HepG2 (cell line): Measurements from ENCODE around the gene STAC.

Experiments used
- ARNT ChIP-seq: fragments of 450-650 bp; IDR thresholded peaks from 2 replicates; pipeline ENCODE4 v1.6.1; 2017
- CHD4 ChIP-seq: fragments of 200-600 bp; sonication (generic); IDR thresholded peaks from 2 replicates; pipeline ENCODE4 v1.7.0; 2017; ENCODE audit warnings: mild to moderate bottlenecking, low read length, borderline replicate concordance
- EZH2 ChIP-seq: conservative IDR thresholded peaks from 2 replicates; pipeline ENCODE4 v1.6.1; 2012; ENCODE audit warnings: mild to moderate bottlenecking, low read depth, low read length, moderate library complexity
- POLR2A ChIP-seq, 2 experiments: IDR thresholded peaks; 2 replicates each; pipeline ENCODE4 v1.6.1; 2011; ENCODE audit warnings: low read depth in 2 of 2, low read length in 2 of 2, mild to moderate bottlenecking in 1 of 2, moderate library complexity in 1 of 2; ENCODE audit not compliant: insufficient read depth in 1 of 2
- SALL2 ChIP-seq: sonication (generic); formaldehyde crosslinking; IDR thresholded peaks from 2 replicates; pipeline ENCODE4 v1.8.1; 2023; ENCODE audit warnings: mild to moderate bottlenecking, missing genetic modification reagents, inconsistent platforms
- SOX13 ChIP-seq, 3 experiments: fragments of 450-650 bp in 1 of 3; sonication (generic) in 1 of 3; formaldehyde crosslinking in 1 of 3; IDR thresholded peaks in 2 of 3; conservative IDR thresholded peaks in 1 of 3; 2 replicates each; pipeline versions ENCODE4 v1.5.0 to v1.6.1; 2016 to 2020; ENCODE audit warnings: antibody characterized with exemption in 1 of 3, mild to moderate bottlenecking in 1 of 3, missing compliant biosample characterization in 1 of 3, missing genetic modification reagents in 1 of 3, moderate library complexity in 1 of 3
- TF ChIP-seq, protein P1 (sequence below): fragments of 450-650 bp; IDR thresholded peaks from 2 replicates; pipeline ENCODE4 v1.6.1; 2016
- TF ChIP-seq, protein P2 (sequence below): sonication (generic); formaldehyde crosslinking; IDR thresholded peaks from 2 replicates; pipeline ENCODE4 v1.4.0; 2020; ENCODE audit warnings: missing genetic modification reagents

DNA sequence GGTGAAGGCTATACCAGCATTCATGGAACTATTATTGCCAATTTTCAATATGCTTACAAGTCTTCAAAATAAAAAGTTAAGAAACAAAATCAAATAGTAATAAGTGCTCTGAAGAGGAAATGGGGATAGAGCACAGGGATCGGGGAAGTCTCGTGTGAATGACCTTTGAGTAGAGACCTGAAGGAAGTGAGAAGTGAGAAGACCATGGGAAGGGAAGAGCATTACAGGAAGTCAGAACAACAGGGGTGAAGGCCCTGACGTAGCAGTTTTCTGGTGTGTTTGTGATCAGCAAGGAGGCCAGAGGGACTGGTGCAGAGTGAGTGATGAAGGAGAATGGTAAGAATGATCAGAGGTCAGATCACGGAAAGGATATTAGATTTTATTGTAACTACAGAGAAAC is 48.1 kb downstream of the STAC start:
- no peak for TF ChIP-seq EZH2
- TF ChIP-seq ARNT, result no peak
- TF ChIP-seq, protein P1, sequence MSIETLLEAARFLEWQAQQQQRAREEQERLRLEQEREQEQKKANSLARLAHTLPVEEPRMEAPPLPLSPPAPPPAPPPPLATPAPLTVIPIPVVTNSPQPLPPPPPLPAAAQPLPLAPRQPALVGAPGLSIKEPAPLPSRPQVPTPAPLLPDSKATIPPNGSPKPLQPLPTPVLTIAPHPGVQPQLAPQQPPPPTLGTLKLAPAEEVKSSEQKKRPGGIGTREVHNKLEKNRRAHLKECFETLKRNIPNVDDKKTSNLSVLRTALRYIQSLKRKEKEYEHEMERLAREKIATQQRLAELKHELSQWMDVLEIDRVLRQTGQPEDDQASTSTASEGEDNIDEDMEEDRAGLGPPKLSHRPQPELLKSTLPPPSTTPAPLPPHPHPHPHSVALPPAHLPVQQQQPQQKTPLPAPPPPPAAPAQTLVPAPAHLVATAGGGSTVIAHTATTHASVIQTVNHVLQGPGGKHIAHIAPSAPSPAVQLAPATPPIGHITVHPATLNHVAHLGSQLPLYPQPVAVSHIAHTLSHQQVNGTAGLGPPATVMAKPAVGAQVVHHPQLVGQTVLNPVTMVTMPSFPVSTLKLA, result no peak
- TF ChIP-seq SALL2 (CRISPR knock-in tag), result no peak
- TF ChIP-seq, protein P2, sequence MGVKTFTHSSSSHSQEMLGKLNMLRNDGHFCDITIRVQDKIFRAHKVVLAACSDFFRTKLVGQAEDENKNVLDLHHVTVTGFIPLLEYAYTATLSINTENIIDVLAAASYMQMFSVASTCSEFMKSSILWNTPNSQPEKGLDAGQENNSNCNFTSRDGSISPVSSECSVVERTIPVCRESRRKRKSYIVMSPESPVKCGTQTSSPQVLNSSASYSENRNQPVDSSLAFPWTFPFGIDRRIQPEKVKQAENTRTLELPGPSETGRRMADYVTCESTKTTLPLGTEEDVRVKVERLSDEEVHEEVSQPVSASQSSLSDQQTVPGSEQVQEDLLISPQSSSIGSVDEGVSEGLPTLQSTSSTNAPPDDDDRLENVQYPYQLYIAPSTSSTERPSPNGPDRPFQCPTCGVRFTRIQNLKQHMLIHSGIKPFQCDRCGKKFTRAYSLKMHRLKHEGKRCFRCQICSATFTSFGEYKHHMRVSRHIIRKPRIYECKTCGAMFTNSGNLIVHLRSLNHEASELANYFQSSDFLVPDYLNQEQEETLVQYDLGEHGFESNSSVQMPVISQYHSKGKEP (CRISPR knock-in tag), result no peak
- TF ChIP-seq POLR2A (IDR thresholded peaks at IDR 0.05; ENCODE audit: insufficient read depth in 1 of 2, low read depth in 2 of 2, low read length in 2 of 2), result no peak
- no peak for TF ChIP-seq CHD4
- TF ChIP-seq SOX13 (IDR thresholded peaks at IDR 0.05), result no peak
- TF ChIP-seq SOX13 (CRISPR knock-in tag; conservative IDR thresholded peaks at IDR 0.05 in 1 of 2, IDR thresholded peaks at IDR 0.05 in 1 of 2), result no peak
